SHP77 treated with DMSO at 0.1 percent for 48 hours (cell line): ENCODE measurements around the gene SLC6A11.

ENCODE experiments used
- DNase-seq: peaks from one replicate; lab custom pipeline; 2025; lab: John Stamatoyannopoulos, UW

SLC6A11 gene

DNA sequence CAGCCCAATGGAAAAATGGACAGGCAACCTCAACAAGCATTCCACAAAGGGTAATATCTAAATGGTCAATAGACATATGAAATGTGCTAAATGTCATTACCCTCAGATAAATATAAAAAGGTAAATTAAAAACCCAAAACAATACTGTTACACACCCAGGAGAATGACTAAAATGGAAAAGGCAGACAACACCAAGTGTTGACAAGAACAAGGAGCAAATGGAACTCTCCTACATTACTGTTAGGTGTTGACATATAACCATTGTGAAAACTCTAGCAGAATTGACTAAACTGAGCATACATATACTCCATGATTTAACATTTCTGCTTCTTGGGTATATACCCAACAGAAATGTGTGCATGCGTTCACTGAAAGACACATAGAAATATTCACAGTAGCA lies 25.3 kb upstream of the SLC6A11 start:
- DNase-seq = no peak

DNA sequence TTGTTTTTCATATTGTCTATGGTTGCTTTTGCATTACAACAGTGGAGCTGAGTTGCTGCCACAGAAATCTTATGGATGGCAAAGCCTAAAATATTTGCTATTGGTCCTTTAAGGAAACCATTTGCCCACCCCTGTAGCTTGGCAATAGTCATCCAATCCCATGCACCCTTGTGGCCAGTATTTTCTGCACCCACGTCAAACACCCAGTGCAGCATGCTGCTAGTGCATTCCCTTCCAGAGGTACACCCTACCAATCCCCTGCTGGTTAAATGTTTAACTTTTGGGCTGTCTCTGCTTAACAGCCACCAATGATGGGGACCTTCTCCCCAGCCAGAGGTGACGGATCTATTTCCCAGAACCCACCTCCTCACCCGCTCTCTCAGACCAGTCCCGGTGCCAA lies 23.8 kb upstream of the SLC6A11 start:
- no peak for DNase-seq

DNA sequence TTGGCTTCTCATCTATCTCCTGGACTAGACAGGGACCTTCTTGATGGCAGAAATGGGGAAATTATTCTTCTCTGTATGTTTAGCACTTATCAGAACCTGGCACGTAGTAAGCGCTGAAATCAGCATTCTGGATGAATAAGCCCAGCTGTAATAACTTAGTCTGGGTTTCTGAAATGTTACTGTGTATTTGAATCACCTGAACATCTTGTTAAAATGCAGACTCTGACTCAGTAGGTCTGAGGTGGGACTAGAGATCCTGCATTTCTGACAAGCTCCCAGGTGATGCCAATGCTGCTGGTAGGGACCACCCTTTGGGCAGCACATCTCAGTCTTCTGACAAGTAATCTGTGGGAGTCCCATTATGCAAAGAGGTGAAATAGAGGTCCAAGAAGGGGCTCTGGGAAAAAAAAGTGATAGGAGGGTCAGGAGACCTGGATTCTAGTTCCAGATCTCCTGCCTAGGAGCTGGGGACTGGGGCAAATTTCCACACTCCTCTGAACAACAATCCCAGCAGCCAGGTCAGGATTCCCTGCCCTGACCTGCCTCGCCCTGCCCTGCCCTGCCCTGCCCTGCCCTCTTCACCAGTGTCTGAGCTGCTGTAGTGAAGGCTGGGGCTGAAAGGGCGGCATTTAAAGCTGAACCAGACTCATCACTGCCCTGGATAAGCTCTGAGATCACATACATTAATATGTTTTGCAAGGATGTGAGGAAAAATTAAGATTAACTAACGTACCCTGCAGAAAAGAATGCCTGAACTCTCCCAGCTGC lies 17.2 kb upstream of the SLC6A11 start:
- DNase-seq = no peak

- DNase-seq = no peak
These were observed 11.8 kb upstream of the SLC6A11 start for GRCh38 chr3:10804183-10804648.

GRCh38 chr3:10806006-10806405 lies 10.0 kb upstream of the SLC6A11 start:
- no peak for DNase-seq

- DNase-seq = no peak
These were observed 7.8 kb upstream of the SLC6A11 start for GRCh38 chr3:10808130-10808735.

- DNase-seq = no peak
These were observed 7.1 kb upstream of the SLC6A11 start for GRCh38 chr3:10808974-10809373.

GRCh38 chr3:10810376-10810775 lies 5.7 kb upstream of the SLC6A11 start:
- DNase-seq = no peak

DNA sequence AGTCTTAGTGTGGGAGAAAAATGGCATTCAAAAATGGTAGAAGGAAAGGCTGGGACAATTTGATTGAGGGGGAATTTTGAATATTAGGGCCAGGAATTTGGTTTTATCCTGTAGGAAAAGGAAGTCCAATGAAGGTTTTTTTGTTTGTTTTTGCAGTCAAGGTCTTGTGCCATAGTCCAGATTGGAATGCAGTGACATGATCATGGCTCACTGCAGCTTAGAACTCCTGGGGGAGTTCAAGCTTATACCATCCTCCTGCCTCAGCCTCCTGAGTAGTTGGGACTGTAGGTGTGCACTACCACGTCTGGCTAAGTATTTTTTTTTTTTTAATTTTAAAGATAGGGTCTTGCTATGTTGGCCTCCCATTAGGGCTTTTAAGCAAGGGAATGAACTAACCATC lies 2.6 kb upstream of the SLC6A11 start:
- no peak for DNase-seq

GRCh38 chr3:10814623-10815022 lies 1.4 kb upstream of the SLC6A11 start:
- DNase-seq = no peak

- no peak for DNase-seq
These were observed 541 bp upstream of the SLC6A11 start for GRCh38 chr3:10815487-10815886.

DNA sequence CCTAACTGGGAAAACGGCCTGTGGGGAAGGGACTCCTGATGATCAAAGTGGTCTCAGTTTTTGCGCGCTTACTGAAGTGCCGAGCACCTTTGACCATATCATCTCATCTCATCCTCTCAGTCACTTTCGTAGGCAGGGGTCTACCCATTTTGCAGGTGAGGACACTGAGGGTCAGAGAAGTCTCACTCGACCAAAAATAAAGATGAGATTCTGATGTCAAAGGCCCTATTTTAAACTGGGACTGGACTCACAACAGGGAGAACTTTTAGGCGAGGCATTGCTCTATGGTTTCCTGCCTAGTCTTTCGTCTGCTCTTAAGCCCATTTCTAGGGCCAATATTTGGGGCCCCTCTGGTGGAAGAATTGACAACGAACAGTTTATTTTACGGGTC lies 830 bp downstream of the SLC6A11 start:
- no peak for DNase-seq

DNA sequence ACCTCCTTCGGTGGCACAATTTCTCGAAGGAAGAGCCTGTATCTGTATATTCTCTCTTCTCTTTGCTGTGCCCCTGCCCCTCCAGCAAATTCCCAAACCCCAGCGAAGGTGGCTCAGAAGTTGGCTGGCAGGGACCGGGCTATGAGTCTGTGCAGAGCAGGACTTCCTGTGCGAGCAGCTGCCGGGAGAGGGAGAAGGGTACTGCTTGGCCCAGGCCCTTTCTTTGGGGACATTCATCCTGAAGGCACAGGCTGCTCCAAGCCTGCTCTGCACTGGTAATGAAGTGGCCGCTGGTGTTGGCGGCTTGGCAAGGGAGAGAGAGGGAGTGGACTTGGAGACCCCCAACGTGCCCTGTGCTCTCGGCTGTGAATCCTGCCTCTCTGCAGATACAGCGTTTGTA lies 1.5 kb downstream of the SLC6A11 start:
- DNase-seq = no peak

DNA sequence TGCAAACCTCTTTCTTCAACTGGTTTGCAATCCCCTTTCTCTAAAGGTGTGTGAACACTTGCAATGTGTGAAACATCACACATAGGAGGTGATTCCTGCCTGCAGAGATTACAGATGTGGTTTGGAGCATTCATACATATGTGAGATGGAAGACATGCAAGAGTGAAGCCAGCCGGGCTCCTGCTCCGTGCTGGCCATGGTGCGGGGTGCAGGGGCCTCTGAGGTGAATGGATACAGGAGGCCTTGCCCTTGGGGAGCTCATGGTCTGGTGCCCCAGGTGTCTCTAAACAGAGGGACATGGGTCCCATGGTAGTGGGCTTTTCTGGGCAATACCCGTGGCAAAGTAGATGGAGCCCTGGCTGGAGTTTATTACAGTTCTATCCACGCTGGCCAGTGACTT lies 6.0 kb downstream of the SLC6A11 start:
- no peak for DNase-seq

DNA sequence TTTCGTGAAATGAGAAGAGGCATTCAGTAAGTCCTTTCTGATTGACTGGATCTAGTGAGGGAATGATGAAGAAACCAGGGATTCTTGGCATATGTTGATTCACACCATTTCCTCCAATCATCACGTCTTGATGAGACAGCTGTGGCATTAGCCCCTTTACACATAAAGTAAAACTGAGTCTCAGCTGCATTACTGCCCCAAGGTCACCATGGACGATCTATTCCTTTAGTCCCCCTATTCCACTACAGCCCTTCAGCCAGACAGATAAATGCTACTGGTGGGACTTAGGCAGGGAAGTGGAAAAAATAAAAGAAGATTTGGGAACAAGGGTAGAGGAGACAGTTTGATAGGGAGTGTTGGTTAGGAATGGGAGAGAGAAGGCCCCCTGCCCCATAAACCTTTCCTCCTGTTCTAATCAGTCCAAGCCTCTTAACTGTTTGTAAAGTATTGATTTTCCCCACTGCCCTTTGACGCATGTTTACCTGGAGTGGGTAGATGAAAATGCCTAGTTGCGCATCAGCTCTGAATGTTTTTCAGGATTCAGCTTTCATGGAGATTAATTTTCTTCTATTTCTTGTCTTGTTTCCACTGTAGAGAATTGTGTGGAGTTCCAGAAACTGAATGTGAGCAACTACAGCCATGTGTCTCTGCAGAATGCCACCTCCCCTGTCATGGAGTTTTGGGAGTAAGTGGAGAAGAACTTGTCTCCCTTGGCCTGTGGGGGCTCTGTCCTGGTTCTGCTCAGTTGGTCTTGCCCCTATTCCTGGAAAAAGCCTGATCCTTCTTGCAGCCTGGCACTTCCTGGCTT lies 6.9 kb downstream of the SLC6A11 start:
- no peak for DNase-seq

GRCh38 chr3:10823516-10823818 lies 7.4 kb downstream of the SLC6A11 start:
- DNase-seq = no peak

- no peak for DNase-seq
These were observed 8.4 kb downstream of the SLC6A11 start for GRCh38 chr3:10824468-10824867.

DNA sequence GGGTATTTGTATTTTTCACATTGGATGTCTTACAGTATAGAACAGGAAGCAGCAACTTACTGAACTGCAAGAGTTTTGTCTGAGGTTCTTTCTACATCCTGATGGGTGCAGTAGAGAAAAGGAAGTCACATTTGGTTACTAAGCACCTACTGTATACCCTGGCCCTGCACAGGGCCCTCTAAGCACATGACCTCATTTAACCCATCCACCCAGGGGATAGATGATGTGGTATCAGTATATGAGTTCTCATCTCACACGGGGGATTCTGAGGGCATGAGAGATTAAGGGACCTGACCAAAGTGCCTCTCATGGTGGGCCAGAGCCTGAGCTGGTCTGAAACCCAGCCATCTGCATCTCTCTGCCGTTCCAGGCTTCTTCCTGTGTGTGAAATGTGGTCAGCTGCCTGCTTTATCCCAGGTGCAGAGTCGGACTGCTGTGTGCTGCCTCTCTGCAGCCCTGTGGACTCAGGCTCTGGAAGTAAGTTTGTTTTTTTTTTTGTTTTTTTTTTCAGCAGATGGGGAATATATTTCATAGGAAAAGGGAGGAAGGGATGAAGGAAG lies 17.9 kb downstream of the SLC6A11 start:
- DNase-seq = no peak

DNA sequence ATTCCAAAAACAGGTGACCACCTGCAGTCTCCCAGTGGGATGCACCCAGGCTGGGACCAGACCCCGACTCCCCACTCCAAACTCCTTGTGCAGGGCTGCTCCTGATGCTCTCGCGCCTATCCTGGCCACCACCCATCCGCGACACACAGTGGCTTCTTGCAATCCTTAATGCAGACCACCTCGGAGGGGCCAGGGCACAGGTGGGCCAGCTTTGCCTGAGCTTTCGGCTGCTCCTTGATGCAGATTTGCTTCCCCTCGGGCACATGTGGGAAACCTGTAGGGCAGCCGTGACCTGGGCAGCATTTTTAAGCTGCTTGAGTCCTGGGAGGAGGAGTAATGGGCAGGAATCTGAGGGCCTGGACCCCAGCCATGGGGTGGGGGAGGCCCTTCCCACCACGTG lies 18.9 kb downstream of the SLC6A11 start:
- DNase-seq = no peak

GRCh38 chr3:10835406-10835805 lies 19.4 kb downstream of the SLC6A11 start:
- no peak for DNase-seq

- DNase-seq = no peak
These were observed 20.6 kb downstream of the SLC6A11 start for GRCh38 chr3:10836676-10837075.

GRCh38 chr3:10837849-10838248 lies 21.8 kb downstream of the SLC6A11 start:
- DNase-seq = no peak

DNA sequence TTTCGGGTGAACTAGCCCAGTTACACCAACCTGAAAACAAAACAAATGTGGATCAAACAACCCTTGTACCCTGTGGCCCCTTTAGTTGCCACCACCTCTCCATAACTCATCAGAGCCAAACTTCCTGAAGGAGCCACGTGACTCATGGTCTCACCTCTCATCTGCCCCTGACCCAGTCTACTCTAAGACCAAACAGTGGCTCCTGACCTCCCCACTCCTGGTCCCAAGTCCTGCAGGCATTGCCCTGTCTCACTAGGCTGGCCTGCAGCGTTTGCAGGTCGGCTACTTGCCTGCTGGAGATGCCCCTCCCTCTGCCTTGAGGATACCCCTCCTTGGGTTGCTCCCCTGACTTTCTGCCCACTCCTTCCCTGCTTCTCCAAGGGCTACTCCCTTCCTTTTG lies 23.1 kb downstream of the SLC6A11 start:
- no peak for DNase-seq
